Measurements from ENCODE around the gene SLC26A4. TPM values are rescaled to one million over a fixed set of nuclear protein-coding genes. Genes with fewer than 3 reads are reported as not detected.

SLC26A4 gene
- total and polyA plus RNA-seq, 10 of the 15 experiments (the other 5 are each of a cell fraction or from before 2014, with no cell fraction given), result 0.01 to 0.18 (median 0.08) TPM; not detected in 5

DNA sequence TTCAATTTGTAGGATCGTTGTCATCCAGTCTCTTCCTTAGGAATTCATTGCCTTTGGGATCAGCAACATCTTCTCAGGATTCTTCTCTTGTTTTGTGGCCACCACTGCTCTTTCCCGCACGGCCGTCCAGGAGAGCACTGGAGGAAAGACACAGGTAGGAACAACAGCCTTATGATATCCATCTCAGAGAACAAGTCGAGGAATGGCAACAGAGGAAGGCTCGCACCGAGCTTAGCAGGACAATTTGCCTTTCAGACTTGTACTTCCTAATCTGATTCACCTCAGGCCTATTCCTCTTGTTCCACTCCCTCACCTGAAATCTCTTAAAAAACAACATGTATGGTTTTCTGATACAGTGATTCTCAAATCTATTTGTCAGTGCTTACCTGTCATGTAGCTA lies 29.5 kb downstream of the SLC26A4 start (continued):
- TF ChIP-seq, protein P1, sequence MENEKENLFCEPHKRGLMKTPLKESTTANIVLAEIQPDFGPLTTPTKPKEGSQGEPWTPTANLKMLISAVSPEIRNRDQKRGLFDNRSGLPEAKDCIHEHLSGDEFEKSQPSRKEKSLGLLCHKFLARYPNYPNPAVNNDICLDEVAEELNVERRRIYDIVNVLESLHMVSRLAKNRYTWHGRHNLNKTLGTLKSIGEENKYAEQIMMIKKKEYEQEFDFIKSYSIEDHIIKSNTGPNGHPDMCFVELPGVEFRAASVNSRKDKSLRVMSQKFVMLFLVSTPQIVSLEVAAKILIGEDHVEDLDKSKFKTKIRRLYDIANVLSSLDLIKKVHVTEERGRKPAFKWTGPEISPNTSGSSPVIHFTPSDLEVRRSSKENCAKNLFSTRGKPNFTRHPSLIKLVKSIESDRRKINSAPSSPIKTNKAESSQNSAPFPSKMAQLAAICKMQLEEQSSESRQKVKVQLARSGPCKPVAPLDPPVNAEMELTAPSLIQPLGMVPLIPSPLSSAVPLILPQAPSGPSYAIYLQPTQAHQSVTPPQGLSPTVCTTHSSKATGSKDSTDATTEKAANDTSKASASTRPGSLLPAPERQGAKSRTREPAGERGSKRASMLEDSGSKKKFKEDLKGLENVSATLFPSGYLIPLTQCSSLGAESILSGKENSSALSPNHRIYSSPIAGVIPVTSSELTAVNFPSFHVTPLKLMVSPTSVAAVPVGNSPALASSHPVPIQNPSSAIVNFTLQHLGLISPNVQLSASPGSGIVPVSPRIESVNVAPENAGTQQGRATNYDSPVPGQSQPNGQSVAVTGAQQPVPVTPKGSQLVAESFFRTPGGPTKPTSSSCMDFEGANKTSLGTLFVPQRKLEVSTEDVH (IDR thresholded peaks at IDR 0.05; ENCODE audit: low read depth, partially characterized antibody), result no peak
- TF ChIP-seq TCF7 (IDR thresholded peaks at IDR 0.05; ENCODE audit: borderline replicate concordance), result no peak

DNA sequence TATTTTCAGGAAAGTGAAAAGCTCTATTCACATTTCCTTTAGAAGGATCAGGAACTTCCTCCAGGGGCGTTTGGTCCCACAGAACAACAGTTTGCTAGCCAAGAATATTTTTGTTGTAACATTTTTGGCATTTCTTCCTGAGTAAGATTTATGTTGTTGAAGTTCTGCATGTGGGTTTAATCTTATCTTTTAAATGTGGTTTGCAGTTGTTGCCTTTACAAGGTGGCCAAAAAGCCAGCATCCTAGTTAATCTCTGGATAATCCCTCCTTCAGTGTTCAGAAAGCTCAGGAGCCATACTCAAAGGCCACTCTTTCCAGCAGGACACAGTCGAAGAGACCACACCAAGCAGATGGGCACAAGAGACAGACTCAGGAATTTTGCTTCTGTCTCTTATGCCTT lies 30.0 kb downstream of the SLC26A4 start:
- intact Hi-C loops (cut with micrococcal nuclease; ENCODE audit: unreplicated experiment) (no loop called here), in situ Hi-C loops (cut with MboI) (no loop called here)
- ATAC-seq (no peak), DNase-seq (ENCODE audit: low read depth, low spot score) (no peak), FAIRE-seq (no peak)
- 3% methylated on average over 2 of the region's 2 CpGs for WGBS (ENCODE audit: insufficient coverage, insufficient replicate concordance, low lambda C conversion rate, missing lambda C conversion rate)
- H3K4me3 ChIP-seq, result no peak overlapping the region
- SMC1A ChIA-PET (ENCODE audit: uncharacterized antibody, unreplicated experiment), result no interaction called here
- POLR2A ChIA-PET, result no interaction called here
- H3K27ac ChIP-seq (ENCODE audit: control insufficient read depth, insufficient read depth), result no peak overlapping the region
- H3K9ac ChIP-seq (ENCODE audit: control insufficient read depth, insufficient read depth, low read length), result no peak overlapping the region
- no peaks in the 10 kb centered on the region for H3K9me3 ChIP-seq (replicated peaks; ENCODE audit: control insufficient read depth, insufficient read depth, low read length)
- no peak overlapping the region for H2AFZ ChIP-seq (ENCODE audit: control insufficient read depth, low read depth, low read length)
- no peaks in the 10 kb centered on the region for H3K36me3 ChIP-seq (ENCODE audit: control insufficient read depth in 2 of 2, insufficient read depth in 2 of 2, low read length in 1 of 2)
- CTCF ChIA-PET, result interaction anchor here (0.6 kb wide), 1 partner anchor 313 kb away, joined by 3 read pairs; no protein-coding TSS in a partner anchor
- peaks cover 2 to 3% of the 10 kb centered on the region in 2 experiments; a peak in 3 of 4 replicates for H3K27me3 ChIP-seq (replicated peaks in 1 of 2; ENCODE audit: control insufficient read depth in 2 of 2, insufficient read depth in 2 of 2, low read length in 1 of 2)
- no peak overlapping the region for H3K4me2 ChIP-seq (ENCODE audit: control insufficient read depth, insufficient read depth)
- no peaks in the 10 kb centered on the region; the same call in 1 of the 2 replicates for H4K20me1 ChIP-seq (ENCODE audit: control insufficient read depth, insufficient read depth)
- RAD21 ChIA-PET (ENCODE audit: unreplicated experiment), result no interaction called here
- no TSS peak for BruUV-seq (replicated peaks)
- H3K79me2 ChIP-seq (ENCODE audit: control insufficient read depth, insufficient read depth, low read length), result no peaks in the 10 kb centered on the region
- H3K4me1 ChIP-seq (ENCODE audit: control insufficient read depth, insufficient read depth, low read length), result no peaks in the 10 kb centered on the region
- TF ChIP-seq PAX5 (IDR thresholded peaks at IDR 0.05; ENCODE audit: borderline replicate concordance, low read depth, low read length), result no peak
- no peak for TF ChIP-seq SREBF1 (IDR thresholded peaks at IDR 0.05; ENCODE audit: low read length)
- TF ChIP-seq ZNF207 (IDR thresholded peaks at IDR 0.05; ENCODE audit: borderline replicate concordance), result no peak
- no peak for TF ChIP-seq SRF (IDR thresholded peaks at IDR 0.05; ENCODE audit: low read depth in 2 of 2, low read length in 2 of 2)
- TF ChIP-seq CHD4 (IDR thresholded peaks at IDR 0.05), result no peak
- TF ChIP-seq, protein P2, sequence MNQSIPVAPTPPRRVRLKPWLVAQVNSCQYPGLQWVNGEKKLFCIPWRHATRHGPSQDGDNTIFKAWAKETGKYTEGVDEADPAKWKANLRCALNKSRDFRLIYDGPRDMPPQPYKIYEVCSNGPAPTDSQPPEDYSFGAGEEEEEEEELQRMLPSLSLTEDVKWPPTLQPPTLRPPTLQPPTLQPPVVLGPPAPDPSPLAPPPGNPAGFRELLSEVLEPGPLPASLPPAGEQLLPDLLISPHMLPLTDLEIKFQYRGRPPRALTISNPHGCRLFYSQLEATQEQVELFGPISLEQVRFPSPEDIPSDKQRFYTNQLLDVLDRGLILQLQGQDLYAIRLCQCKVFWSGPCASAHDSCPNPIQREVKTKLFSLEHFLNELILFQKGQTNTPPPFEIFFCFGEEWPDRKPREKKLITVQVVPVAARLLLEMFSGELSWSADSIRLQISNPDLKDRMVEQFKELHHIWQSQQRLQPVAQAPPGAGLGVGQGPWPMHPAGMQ (IDR thresholded peaks at IDR 0.05; ENCODE audit: borderline replicate concordance), result no peak
- TF ChIP-seq, protein P3, sequence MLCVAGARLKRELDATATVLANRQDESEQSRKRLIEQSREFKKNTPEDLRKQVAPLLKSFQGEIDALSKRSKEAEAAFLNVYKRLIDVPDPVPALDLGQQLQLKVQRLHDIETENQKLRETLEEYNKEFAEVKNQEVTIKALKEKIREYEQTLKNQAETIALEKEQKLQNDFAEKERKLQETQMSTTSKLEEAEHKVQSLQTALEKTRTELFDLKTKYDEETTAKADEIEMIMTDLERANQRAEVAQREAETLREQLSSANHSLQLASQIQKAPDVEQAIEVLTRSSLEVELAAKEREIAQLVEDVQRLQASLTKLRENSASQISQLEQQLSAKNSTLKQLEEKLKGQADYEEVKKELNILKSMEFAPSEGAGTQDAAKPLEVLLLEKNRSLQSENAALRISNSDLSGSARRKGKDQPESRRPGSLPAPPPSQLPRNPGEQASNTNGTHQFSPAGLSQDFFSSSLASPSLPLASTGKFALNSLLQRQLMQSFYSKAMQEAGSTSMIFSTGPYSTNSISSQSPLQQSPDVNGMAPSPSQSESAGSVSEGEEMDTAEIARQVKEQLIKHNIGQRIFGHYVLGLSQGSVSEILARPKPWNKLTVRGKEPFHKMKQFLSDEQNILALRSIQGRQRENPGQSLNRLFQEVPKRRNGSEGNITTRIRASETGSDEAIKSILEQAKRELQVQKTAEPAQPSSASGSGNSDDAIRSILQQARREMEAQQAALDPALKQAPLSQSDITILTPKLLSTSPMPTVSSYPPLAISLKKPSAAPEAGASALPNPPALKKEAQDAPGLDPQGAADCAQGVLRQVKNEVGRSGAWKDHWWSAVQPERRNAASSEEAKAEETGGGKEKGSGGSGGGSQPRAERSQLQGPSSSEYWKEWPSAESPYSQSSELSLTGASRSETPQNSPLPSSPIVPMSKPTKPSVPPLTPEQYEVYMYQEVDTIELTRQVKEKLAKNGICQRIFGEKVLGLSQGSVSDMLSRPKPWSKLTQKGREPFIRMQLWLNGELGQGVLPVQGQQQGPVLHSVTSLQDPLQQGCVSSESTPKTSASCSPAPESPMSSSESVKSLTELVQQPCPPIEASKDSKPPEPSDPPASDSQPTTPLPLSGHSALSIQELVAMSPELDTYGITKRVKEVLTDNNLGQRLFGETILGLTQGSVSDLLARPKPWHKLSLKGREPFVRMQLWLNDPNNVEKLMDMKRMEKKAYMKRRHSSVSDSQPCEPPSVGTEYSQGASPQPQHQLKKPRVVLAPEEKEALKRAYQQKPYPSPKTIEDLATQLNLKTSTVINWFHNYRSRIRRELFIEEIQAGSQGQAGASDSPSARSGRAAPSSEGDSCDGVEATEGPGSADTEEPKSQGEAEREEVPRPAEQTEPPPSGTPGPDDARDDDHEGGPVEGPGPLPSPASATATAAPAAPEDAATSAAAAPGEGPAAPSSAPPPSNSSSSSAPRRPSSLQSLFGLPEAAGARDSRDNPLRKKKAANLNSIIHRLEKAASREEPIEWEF (IDR thresholded peaks at IDR 0.05; ENCODE audit: insufficient replicate concordance, low read depth, low read length), result no peak
- TF ChIP-seq, protein P4, sequence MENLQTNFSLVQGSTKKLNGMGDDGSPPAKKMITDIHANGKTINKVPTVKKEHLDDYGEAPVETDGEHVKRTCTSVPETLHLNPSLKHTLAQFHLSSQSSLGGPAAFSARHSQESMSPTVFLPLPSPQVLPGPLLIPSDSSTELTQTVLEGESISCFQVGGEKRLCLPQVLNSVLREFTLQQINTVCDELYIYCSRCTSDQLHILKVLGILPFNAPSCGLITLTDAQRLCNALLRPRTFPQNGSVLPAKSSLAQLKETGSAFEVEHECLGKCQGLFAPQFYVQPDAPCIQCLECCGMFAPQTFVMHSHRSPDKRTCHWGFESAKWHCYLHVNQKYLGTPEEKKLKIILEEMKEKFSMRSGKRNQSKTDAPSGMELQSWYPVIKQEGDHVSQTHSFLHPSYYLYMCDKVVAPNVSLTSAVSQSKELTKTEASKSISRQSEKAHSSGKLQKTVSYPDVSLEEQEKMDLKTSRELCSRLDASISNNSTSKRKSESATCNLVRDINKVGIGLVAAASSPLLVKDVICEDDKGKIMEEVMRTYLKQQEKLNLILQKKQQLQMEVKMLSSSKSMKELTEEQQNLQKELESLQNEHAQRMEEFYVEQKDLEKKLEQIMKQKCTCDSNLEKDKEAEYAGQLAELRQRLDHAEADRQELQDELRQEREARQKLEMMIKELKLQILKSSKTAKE (IDR thresholded peaks at IDR 0.05; ENCODE audit: low read depth, poor library complexity, severe bottlenecking), result no peak
